Measurements from ENCODE around the gene IPP.
"Not testable (repeated sequence)": the region's sequence is repeated elsewhere in the genome, so short reads cannot be mapped to it uniquely, and the experiment has no call there.

IPP gene

DNA sequence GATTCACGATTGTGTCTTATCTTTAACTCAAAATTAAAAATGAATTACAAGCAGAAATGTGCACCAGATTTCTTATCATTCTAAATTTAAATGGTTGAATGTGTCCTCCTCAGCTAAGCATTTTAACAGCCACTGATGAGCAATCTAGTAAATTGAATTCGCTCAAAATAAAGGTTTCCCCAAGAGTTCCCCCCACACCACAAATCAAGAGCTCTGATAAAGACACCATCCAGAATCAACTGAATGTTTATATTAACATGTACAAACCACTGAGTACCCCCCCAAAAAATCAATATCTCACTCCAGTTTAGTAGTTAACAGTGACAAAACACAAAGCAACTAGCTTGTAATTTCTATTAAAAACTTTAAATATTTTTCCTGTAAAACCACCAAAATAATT is 66.1 kb downstream of the IPP start:
- DNase-seq (ENCODE audit: low read depth, low spot score), result no peak

- DNase-seq (ENCODE audit: low read depth, low spot score), result no peak
Observed at GRCh38 chr1:45682942-45683341, 67.5 kb downstream of the IPP start.

DNA sequence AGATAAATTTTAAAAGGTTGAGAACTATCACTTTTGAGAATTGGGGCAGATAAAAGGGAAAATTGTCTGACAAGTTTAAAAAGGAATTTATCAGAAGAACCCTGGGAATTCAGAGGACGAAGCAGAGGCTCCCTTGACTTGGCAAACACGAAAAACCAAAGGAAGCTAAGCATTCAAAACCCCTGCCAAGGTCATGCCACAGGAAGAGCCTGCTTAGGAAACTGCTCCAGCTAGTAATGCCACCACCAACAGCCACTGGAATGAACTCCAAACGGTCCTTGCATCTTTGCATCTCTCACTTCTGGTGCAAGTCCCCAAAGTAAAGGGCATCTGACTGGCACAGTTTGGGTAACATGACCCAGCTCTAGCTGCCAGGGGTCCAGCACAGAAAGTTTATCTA is 71.3 kb downstream of the IPP start:
- no peak for DNase-seq (ENCODE audit: low read depth, low spot score)

DNA sequence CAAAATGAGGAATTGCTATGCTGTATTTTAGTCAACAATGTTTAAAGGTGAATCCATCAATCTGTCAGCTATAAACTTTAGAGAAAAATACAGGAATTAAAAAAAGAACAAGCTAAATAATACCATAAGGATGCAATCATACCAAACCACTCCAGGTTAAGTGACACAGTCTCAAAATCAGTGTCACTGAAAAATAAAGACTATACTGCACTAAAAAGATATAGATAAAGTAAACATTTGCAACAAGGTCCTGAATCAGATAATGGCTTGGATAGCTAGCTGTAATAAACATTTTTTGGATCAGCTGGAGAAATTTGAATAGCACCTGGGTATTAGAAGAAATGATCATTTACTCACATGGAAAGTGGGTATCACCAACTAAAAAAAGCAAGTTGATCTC is 72.0 kb downstream of the IPP start:
- DNase-seq (ENCODE audit: low read depth, low spot score), result no peak

DNA sequence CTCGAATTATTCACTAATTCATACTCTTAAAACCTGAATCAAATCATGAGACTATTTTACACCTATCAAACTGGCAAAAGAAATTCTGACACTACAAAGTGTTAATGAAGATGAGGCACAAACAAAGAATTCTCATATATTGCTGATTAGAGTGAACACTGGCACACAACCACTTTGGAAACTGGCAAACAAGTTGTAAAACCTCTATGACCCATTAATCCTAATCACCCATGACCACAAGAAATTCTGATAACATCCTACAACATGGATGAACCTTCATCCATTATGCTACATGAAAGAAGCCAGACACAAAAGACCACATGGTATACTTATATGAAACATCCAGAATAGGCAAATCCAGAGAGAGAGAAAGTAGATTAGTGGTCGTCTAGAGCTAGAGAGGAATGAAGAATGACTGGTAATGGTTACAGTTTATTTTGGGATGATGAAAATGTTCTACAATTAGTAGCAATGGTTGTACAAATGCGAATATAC is 72.7 kb downstream of the IPP start:
- DNase-seq (ENCODE audit: low read depth, low spot score), result no peak

DNA sequence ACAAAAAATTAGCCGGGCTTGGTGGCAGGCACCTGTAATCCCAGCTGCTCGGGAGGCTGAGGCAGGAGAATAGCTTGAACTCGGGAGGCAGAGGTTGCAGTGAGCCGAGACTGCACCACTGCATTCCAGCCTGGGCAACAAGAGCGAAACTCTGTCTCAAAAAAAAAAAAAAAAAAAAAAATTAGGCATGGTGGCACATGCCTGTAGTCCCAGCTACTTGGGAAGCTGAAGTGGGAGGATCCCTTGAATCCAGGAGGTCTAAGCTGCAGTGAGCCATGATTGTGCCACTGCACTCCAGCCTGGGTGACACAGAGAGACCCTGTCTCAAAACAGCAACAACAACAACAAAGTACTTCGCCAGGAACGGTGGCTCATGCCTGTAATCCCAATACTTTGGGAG is 73.9 kb downstream of the IPP start:
- not testable (repeated sequence) for DNase-seq (ENCODE audit: low read depth, low spot score)

DNA sequence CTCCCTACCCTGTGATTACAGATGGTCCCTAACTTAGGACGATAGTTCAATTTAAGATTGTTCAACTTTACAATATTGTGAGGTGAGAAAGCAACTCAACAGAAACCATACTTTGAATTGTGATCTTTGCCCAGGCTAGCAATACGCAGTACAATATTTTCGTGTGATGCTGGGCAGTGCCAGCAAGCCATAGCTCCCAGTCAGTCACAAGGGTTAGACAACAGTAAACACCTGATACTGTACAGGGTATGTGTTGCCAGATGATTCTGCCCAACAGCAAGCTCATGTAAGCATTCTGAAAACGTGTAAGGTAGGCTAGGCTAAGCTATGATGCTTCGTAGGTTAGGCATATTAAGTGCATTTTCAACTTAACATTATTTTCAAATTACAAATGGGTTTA is 76.0 kb downstream of the IPP start:
- no peak for DNase-seq (ENCODE audit: low read depth, low spot score)

- no peak for DNase-seq (ENCODE audit: low read depth, low spot score)
Observed at GRCh38 chr1:45673956-45674355, 76.5 kb downstream of the IPP start.

DNA sequence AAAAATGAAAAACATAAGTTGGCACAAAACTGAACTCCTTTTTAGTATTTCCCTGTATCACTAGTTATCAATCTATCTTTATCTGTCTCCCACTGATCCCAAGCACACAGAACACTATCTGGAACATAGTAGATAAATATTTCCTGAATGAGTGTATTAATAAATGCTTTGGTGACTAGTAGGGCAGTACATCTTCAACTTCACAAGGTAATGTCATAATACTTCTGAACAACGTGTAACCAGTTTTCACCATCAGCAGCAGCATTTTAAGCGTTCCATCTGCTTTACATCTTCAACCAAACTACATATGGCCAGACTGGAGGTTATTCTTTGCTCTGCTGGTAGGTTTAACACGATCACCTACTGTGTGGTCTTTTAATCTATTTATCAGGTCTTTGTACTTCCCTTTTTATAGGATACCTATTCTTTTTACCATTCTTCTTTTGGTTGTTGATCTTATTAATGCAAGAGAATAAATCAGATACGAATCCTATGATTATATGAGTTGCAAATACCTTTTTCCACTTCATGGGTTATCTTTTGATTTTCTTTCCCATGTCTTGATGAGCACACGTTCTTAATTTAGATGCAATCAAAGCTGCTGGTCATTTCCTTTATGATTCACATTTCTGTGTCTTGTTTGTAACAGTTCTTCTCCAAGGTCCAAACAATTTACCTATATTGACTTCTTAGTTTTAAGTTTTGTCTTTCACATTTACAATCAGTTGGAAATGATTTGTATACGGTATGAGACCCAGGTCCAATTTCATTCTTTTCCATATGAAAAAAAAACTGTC is 80.4 kb downstream of the IPP start:
- DNase-seq (ENCODE audit: low read depth, low spot score), result no peak

- DNase-seq (ENCODE audit: low read depth, low spot score), result no peak
Observed at GRCh38 chr1:45669379-45669778, 81.1 kb downstream of the IPP start.

GRCh38 chr1:45668526-45668925 is 81.9 kb downstream of the IPP start:
- no peak for DNase-seq (ENCODE audit: low read depth, low spot score)

- no peak for DNase-seq (ENCODE audit: low read depth, low spot score)
Observed at GRCh38 chr1:45667321-45668111, 82.9 kb downstream of the IPP start.

GRCh38 chr1:45666836-45667235 is 83.6 kb downstream of the IPP start:
- no peak for DNase-seq (ENCODE audit: low read depth, low spot score)

DNA sequence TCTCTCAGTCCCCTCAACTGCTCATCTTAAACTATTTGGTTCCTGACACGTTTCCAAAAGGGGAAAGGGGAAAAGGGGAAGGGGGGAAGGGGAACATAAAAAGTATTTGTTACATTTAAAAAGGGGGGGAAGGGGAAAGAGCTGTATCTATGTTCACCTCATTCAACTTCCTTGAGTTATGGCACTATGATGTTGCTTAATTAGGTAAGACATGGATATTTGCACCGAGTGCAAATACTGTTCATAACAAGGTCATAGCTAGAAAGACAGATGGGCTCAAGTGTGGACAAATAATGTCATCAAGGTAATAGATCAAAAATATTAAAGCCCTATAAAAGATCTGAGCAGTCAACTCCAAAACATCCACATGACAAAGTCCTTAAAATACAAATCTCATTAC is 90.1 kb downstream of the IPP start:
- no peak for DNase-seq (ENCODE audit: low read depth, low spot score)

GRCh38 chr1:45659222-45659621 is 91.2 kb downstream of the IPP start:
- DNase-seq (ENCODE audit: low read depth, low spot score), result no peak

GRCh38 chr1:45658171-45658570 is 92.3 kb downstream of the IPP start:
- no peak for DNase-seq (ENCODE audit: low read depth, low spot score)

GRCh38 chr1:45656573-45657226 is 93.8 kb downstream of the IPP start:
- DNase-seq (ENCODE audit: low read depth, low spot score), result no peak

DNA sequence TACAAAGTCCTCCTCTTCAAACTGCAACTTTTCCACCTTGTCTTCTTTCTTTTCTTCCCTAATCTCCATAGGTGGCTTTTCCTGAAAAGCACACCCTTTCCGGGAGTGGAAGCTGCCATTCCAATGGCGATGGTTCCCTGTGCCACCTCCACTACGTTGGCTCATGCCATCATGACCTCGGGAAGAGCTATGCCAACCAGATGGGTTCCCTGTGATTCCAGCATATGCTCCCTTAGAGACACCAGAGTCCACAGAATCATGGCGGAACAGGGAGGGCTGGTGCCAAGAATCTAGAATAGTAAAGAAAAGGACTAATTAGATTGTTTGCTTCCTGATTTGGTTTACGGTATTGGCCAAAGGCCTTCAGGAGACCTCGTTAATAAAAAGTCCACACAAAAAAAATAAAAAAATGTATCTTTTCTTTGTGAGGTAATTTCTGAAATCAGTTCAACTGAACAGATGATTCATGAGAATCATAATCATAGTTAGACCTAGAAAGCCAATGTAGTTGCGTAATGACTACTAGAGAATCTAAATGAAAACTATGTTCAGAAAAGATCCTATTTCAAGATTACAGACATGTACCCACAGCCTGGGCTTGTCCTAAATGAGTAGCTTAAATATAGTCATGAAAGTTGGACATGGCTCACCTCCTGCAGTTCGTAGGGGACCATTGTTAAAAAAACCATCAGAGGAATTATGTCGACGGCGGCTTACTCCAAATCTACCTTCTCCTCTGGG is 95.7 kb downstream of the IPP start:
- no peak for DNase-seq (ENCODE audit: low read depth, low spot score)

All from smooth muscle cell of the brain vasculature (primary cell).